Activated naive CD8-positive, alpha-beta T cell (primary cell): ENCODE measurements around the gene CENPT.

Experiments used
- H3K27ac Mint-ChIP-seq: one replicate; pipeline ENCODE4 v1.8.0; 2021; ENCODE audit warnings: mixed read lengths
- H3K27me3 Mint-ChIP-seq: one replicate; pipeline ENCODE4 v1.8.0; 2021; ENCODE audit warnings: mixed read lengths
- H3K36me3 Mint-ChIP-seq: one replicate; pipeline ENCODE4 v1.8.0; 2021; ENCODE audit warnings: mixed read lengths
- H3K4me1 Mint-ChIP-seq: one replicate; pipeline ENCODE4 v1.8.0; 2021; ENCODE audit warnings: low read depth, mixed read lengths
- H3K4me3 Mint-ChIP-seq: one replicate; pipeline ENCODE4 v1.8.0; 2021; ENCODE audit warnings: mild to moderate bottlenecking, mixed read lengths
- H3K9me3 Mint-ChIP-seq: one replicate; pipeline ENCODE4 v1.8.0; 2021; ENCODE audit warnings: low read depth, mixed read lengths

The CENPT gene

DNA sequence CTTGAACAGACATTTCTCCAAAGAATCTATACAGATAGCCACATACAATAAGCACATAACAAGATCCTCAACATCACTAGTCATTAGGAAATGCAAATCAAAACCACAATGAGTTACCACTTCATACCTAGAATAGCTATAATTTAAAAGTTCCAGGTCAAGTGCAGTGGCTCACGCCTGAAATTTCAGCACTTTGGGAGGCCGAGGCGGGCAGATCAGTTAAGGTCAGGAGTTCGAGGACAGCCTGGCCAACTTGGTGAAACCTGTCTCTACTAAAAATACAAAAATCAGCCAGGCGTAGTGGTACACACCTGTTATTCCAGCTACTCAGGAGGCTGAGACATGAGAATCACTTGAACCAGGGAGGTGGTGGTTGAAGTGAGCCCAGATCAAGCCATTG is 61.0 kb downstream of the CENPT start:
- peaks cover 17% of the 10 kb centered on the region for H3K4me1 Mint-ChIP-seq
- no peaks in the 10 kb centered on the region for H3K9me3 Mint-ChIP-seq
- H3K4me3 Mint-ChIP-seq, result no peak overlapping the region
- no peak overlapping the region for H3K27ac Mint-ChIP-seq
- peaks cover 2% of the 10 kb centered on the region for H3K36me3 Mint-ChIP-seq
- no peaks in the 10 kb centered on the region for H3K27me3 Mint-ChIP-seq

GRCh38 chr16:67783353-67783725 is 64.2 kb downstream of the CENPT start:
- Mint-ChIP-seq H3K27me3 (no peaks in the 10 kb centered on the region), H3K9me3 (no peaks in the 10 kb centered on the region), H3K27ac (no peak overlapping the region), H3K36me3 (no peaks in the 10 kb centered on the region), H3K4me3 (no peak overlapping the region), H3K4me1 (peaks cover 31% of the 10 kb centered on the region)

DNA sequence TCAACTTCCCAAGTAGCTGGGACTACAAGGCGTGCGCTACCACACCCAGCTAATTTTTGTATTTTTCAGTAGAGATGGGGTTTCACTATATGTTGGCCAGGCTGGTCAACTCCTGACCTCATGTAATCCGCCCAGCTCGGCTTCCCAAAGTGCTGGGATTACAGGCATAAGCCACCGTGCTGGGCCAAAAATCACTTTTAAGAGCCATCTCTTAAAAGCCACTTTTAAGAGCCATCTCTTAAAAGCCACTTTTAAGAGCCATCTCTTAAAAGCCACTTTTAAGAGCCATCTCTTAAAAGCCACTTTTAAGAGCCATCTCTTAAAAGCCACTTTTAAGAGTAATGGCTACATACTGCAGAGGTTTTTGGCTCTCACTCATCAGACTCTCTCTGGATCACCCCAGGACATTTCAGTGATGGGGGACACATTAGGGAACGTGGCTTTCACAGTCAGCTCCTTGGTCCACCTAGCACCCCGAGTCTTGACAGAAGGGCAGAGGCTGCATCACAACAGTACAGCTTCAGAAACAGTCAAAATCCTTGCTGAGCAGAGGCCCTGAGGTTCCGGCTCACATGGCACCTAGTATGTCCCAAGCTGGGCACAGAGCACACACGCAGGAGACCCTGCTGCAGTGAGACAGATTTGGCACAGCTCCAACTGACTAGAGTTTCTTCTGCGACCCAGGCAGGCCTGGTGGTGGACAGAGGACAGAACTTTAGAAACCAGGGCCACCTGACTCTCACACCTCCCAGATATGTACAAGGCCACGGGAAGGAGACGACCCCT is 64.7 kb downstream of the CENPT start:
- H3K9me3 Mint-ChIP-seq, result no peaks in the 10 kb centered on the region
- no peaks in the 10 kb centered on the region for H3K36me3 Mint-ChIP-seq
- no peak overlapping the region for H3K4me3 Mint-ChIP-seq
- H3K27me3 Mint-ChIP-seq, result no peaks in the 10 kb centered on the region
- H3K4me1 Mint-ChIP-seq, result peaks cover 32% of the 10 kb centered on the region
- peak overlapping the region; percentile 22 for H3K27ac Mint-ChIP-seq

GRCh38 chr16:67781565-67781921 is 66.0 kb downstream of the CENPT start:
- H3K4me3 Mint-ChIP-seq, result peak overlapping the region; percentile 30
- peaks cover 36% of the 10 kb centered on the region for H3K4me1 Mint-ChIP-seq
- H3K9me3 Mint-ChIP-seq, result no peaks in the 10 kb centered on the region

DNA sequence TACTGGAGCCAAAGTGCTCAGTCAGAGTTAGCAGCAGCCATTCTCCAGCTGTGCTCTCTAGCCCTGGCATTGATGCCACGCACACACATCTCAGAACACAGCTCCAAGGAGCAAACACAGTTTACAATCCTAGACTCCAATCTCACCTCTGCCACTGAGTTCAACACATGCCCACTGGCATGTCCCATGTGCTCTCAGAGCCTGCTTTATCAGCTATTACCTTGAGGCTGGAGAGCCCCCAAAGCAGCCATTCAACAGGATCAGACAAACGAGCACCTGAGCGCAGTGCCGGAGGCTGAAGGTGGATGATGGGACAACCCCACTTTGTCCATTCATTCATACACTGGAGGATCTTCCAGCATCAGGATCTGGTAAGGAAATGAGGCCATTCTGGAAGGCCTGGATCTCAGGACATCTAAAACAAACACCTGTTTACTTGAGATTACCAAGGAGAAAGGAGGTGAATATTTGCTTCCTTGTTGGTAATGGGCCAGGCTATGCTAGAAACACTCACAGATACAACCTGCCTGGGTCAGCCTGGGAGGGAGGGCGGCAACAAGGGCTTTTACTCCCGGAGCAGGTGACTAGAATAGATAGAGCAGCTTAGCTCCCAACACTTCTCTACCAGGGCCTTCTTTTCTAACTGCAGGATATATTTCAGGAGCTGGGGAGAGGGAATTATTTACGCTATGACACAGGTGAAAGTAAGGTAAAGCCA is 66.5 kb downstream of the CENPT start:
- Mint-ChIP-seq H3K36me3 (peaks cover 3% of the 10 kb centered on the region), H3K4me1 (peaks cover 34% of the 10 kb centered on the region), H3K9me3 (no peaks in the 10 kb centered on the region), H3K27ac (peak overlapping the region; percentile 89), H3K4me3 (peak overlapping the region; percentile 30), H3K27me3 (no peaks in the 10 kb centered on the region)

More at GRCh38 chr16:67781565-67781921, 66.0 kb downstream of the CENPT start:
- peak overlapping the region; percentile 89 for H3K27ac Mint-ChIP-seq
- H3K27me3 Mint-ChIP-seq, result no peaks in the 10 kb centered on the region
- H3K36me3 Mint-ChIP-seq, result peaks cover 3% of the 10 kb centered on the region

GRCh38 chr16:67779256-67780014 is 68.1 kb downstream of the CENPT start:
- Mint-ChIP-seq H3K4me3 (no peak overlapping the region), H3K27me3 (no peaks in the 10 kb centered on the region), H3K27ac (peak overlapping the region; percentile 59), H3K36me3 (peaks cover 3% of the 10 kb centered on the region), H3K4me1 (peaks cover 36% of the 10 kb centered on the region), H3K9me3 (no peaks in the 10 kb centered on the region)
